Measurements from ENCODE around the gene NACC2. TPM values are rescaled to one million over a fixed set of nuclear protein-coding genes. Genes with fewer than 3 reads are reported as not detected.
"Not testable (repeated sequence)": the region's sequence is repeated elsewhere in the genome, so short reads cannot be mapped to it uniquely, and the experiment has no call there.

The NACC2 gene
- polyA plus RNA-seq, 6 donors from 2014 or later, result 0.04 to 0.11 (median 0.06) TPM; not detected in 2

- H3K36me3 Mint-ChIP-seq, result peaks cover 11 to 36% of the 10 kb centered on the region in 2 donors
These were observed 58.2 kb downstream of the NACC2 start for GRCh38 chr9:136036848-136037247.

GRCh38 chr9:136036050-136036449, 59.0 kb downstream of the NACC2 start:
- Mint-ChIP-seq H3K27ac (no peak overlapping the region), H3K27me3 (peaks cover 18 to 48% (median 20%) of the 10 kb centered on the region in 3 donors), H3K4me3 (no peak overlapping the region), H3K4me1 (no peaks in the 10 kb centered on the region), H3K9me3 (peaks cover 19 to 56% (median 37%) of the 10 kb centered on the region in 7 donors), H3K36me3 (peaks cover 11 to 36% of the 10 kb centered on the region in 2 donors)
- DNase-seq, result no peak
- no peak for ATAC-seq (ENCODE audit: low read depth in 2 of 2)

More at GRCh38 chr9:136036848-136037247, 58.2 kb downstream of the NACC2 start:
- Mint-ChIP-seq H3K27ac (no peak overlapping the region), H3K4me1 (no peaks in the 10 kb centered on the region), H3K4me3 (no peak overlapping the region), H3K27me3 (peaks cover 16 to 43% (median 20%) of the 10 kb centered on the region in 3 donors), H3K9me3 (peaks cover 19 to 56% (median 37%) of the 10 kb centered on the region in 7 donors)
- ATAC-seq (ENCODE audit: low read depth in 2 of 2) (no peak), DNase-seq (no peak)

DNA sequence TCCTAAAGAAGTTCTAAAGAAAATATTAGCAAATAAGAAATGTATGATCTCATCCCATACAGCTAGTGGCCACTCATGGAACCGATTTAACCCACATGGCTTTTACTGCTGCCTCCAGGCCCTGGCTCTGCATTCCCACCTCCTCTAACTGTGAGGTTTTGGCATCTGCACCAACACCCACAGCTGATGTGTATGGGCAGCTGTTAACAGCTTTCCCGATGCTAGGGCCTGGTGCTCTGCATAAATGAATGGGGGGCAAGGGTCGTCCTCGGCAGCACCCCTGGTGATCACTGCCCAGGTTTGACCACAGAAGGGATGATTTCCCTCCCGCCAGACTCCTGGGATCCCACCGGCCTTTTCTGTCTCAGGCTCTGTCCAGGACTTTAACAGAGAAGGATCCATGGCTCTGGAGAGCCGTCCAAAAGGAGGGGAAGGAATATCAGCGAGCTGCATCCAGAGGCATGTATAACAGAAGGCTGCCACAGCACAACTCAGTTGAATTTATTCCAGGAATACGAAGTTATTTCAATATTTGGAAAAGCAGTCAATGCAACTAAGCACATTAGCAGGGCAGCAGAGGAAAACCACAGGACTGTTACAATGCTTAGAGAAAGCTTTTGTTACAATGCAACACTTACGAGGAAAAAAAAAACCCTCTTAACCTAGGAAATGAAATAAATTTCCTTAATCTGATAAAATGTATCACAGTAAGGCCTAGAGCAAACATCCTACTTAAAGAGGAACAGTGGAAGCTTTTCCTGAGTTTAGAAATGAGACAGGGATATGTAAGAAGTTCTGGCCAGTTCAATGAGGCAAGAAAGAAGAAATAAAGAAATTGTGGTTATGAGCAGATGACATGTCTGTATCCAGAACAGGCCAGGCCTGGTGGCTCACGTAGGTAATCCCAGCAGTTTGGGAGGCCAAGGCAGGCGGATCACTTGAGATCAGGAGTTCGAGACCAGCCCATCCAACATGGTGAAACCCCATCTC, 63.1 kb downstream of the NACC2 start:
- peaks cover 14 to 32% (median 23%) of the 10 kb centered on the region in 3 donors for H3K27me3 Mint-ChIP-seq
- H3K4me3 Mint-ChIP-seq, result no peak overlapping the region
- ATAC-seq (ENCODE audit: low read depth in 2 of 2) (no peak), DNase-seq (no peak)
- no peaks in the 10 kb centered on the region for H3K4me1 Mint-ChIP-seq
- peaks cover 5 to 21% of the 10 kb centered on the region in 2 donors for H3K36me3 Mint-ChIP-seq
- no peak overlapping the region for H3K27ac Mint-ChIP-seq
- H3K9me3 Mint-ChIP-seq, result peaks cover 10 to 39% (median 20%) of the 10 kb centered on the region in 7 donors

GRCh38 chr9:136031094-136031493, 64.0 kb downstream of the NACC2 start:
- no peak overlapping the region for H3K4me3 Mint-ChIP-seq
- no peaks in the 10 kb centered on the region for H3K4me1 Mint-ChIP-seq
- peaks cover 14 to 32% (median 23%) of the 10 kb centered on the region in 3 donors for H3K27me3 Mint-ChIP-seq
- DNase-seq (no peak), ATAC-seq (ENCODE audit: low read depth in 2 of 2) (no peak)
- peaks cover 0 to 12% of the 10 kb centered on the region in 2 donors for H3K36me3 Mint-ChIP-seq
- no peak overlapping the region for H3K27ac Mint-ChIP-seq
- peaks cover 6 to 37% (median 13%) of the 10 kb centered on the region in 7 donors for H3K9me3 Mint-ChIP-seq

DNA sequence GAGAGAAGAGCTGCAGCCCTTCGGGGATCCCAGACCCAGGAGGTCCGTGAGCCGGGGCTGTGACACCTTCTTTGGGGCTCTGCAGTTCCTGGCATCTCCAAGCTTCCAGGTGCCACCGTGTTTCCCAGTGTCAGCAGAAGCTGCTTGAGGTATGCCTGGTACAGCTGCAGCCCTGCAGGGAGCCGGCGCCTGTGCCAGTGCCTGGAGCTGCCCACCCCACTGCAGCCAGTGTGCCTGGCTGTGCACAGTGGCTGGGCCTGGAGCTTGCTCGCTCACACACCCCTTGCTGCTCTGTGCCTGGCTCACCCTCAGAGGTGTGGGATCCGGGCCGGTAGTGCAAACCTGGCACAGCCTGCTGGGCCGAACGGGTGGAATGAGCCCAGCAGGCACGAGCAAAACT, 65.5 kb downstream of the NACC2 start:
- Mint-ChIP-seq H3K27me3 (peaks cover 14 to 30% (median 21%) of the 10 kb centered on the region in 3 donors), H3K9me3 (peaks cover 4 to 36% (median 8%) of the 10 kb centered on the region in 7 donors), H3K4me3 (no peak overlapping the region), H3K4me1 (no peaks in the 10 kb centered on the region), H3K36me3 (no peaks in the 10 kb centered on the region), H3K27ac (no peak overlapping the region)
- no peak for DNase-seq
- no peak for ATAC-seq (ENCODE audit: low read depth in 2 of 2)

GRCh38 chr9:136028760-136029470, 66.2 kb downstream of the NACC2 start:
- ATAC-seq (ENCODE audit: low read depth in 2 of 2), result no peak
- Mint-ChIP-seq H3K36me3 (no peaks in the 10 kb centered on the region), H3K27me3 (peaks cover 14 to 30% (median 16%) of the 10 kb centered on the region in 3 donors), H3K4me1 (no peaks in the 10 kb centered on the region), H3K9me3 (peaks cover 4 to 33% (median 11%) of the 10 kb centered on the region in 7 donors), H3K27ac (no peak overlapping the region), H3K4me3 (no peak overlapping the region)
- DNase-seq, result no peak

DNA sequence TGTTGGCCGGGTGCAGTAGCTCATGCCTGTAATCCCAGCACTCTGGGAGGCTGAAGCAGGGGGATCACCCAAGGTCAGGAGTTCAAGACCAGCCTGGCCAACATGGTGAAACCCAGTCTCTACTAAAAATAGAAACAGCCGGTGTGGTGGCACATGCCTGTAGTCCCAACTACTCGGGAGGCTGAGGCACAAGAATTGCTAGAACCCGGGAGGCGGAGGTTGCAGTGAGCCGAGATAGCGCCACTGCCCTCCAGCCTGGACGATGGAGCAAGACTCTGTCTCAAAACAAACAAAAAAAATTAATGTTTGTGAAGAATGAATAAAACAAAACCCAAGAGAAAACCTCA, 68.2 kb downstream of the NACC2 start:
- H3K36me3 Mint-ChIP-seq; ATAC-seq (ENCODE audit: low read depth in 2 of 2); H3K4me1 Mint-ChIP-seq; H3K4me3 Mint-ChIP-seq; DNase-seq: not testable (repeated sequence)
- Mint-ChIP-seq H3K27ac (peak overlapping the region in 1 of 6 donors; percentile 65), H3K27me3 (peaks cover 16 to 25% (median 24%) of the 10 kb centered on the region in 3 donors), H3K9me3 (peaks cover 4 to 33% (median 11%) of the 10 kb centered on the region in 7 donors)

GRCh38 chr9:136026266-136026942, 68.7 kb downstream of the NACC2 start:
- H3K27me3 Mint-ChIP-seq, result peaks cover 16 to 29% (median 23%) of the 10 kb centered on the region in 3 donors
- H3K9me3 Mint-ChIP-seq, result peaks cover 4 to 33% (median 11%) of the 10 kb centered on the region in 7 donors
- ATAC-seq (ENCODE audit: low read depth in 2 of 2) (no peak), DNase-seq (no peak)
- H3K27ac Mint-ChIP-seq, result no peak overlapping the region
- H3K4me3 Mint-ChIP-seq, result no peak overlapping the region
- H3K4me1 Mint-ChIP-seq, result peaks cover 0 to 8% (median 0%) of the 10 kb centered on the region in 3 donors
- H3K36me3 Mint-ChIP-seq, result no peaks in the 10 kb centered on the region

DNA sequence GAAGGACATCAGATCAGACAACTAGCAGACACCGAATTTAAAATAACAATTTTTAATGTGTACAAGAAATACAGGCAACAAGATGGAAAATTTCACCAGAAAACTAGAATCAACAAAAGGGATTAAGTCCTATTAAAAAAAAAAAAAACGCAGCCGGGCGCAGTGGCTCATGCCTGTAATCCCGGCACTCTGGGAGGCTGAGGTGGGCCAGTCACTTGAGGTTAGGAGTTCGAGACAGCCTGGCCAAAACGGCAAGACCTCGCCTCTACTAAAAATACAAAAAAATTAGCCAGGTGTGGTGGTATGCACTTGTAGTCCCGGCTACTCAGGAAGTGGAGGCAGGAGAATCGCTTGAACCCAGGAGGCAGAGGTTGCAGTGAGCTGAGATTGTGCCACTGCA, 69.6 kb downstream of the NACC2 start:
- Mint-ChIP-seq H3K9me3 (peaks cover 4 to 33% (median 11%) of the 10 kb centered on the region in 7 donors), H3K36me3 (no peaks in the 10 kb centered on the region), H3K27me3 (peaks cover 16 to 26% (median 22%) of the 10 kb centered on the region in 3 donors), H3K4me1 (peaks cover 0 to 8% (median 0%) of the 10 kb centered on the region in 3 donors), H3K27ac (no peak overlapping the region), H3K4me3 (no peak overlapping the region)
- no peak for ATAC-seq (ENCODE audit: low read depth in 2 of 2)
- no peak for DNase-seq

DNA sequence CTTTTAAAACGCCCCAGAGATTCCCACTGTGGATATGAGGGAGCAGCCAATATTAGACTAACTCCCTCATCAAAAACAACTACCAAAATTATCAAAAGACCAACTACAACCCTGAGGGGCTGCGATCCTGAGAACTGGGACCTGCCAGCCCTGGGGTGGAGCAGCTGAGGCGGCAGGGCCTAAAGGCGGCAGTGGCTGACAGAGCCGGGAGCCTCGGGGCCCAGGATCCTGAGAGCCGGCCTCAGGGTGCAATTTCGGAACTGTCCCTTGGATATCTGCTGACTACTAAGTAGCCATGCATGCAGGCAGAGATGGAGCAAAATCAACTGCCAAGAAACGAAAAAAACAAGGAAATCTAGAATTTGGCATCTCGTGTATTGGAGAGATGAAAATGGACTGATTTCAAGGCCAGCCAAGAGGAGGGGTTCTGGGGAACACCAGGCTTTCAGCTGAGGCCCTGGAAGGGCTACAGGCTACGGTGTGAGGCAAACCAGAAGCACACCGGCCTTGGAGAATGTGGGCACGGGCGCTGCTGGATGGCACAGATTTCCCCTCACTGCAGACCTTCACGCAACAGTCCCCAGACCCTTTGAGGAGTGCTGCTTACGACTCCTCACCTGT, 70.3 kb downstream of the NACC2 start:
- ATAC-seq (ENCODE audit: low read depth in 2 of 2), result no peak
- H3K4me1 Mint-ChIP-seq, result peaks cover 0 to 8% (median 0%) of the 10 kb centered on the region in 3 donors
- no peak for DNase-seq
- no peaks in the 10 kb centered on the region for H3K36me3 Mint-ChIP-seq
- H3K27ac Mint-ChIP-seq, result no peak overlapping the region
- peaks cover 4 to 33% (median 8%) of the 10 kb centered on the region in 7 donors for H3K9me3 Mint-ChIP-seq
- peaks cover 16 to 26% (median 22%) of the 10 kb centered on the region in 3 donors for H3K27me3 Mint-ChIP-seq
- H3K4me3 Mint-ChIP-seq, result no peak overlapping the region

- DNase-seq, result no peak
- ATAC-seq (ENCODE audit: low read depth in 2 of 2), result no peak
- no peaks in the 10 kb centered on the region for H3K36me3 Mint-ChIP-seq
- H3K27me3 Mint-ChIP-seq, result peaks cover 16 to 26% (median 22%) of the 10 kb centered on the region in 3 donors
- no peak overlapping the region for H3K27ac Mint-ChIP-seq
- peaks cover 0 to 8% (median 0%) of the 10 kb centered on the region in 3 donors for H3K4me1 Mint-ChIP-seq
- peaks cover 3 to 33% (median 8%) of the 10 kb centered on the region in 7 donors for H3K9me3 Mint-ChIP-seq
- no peak overlapping the region for H3K4me3 Mint-ChIP-seq
These were observed 70.8 kb downstream of the NACC2 start for GRCh38 chr9:136024286-136024685.

DNA sequence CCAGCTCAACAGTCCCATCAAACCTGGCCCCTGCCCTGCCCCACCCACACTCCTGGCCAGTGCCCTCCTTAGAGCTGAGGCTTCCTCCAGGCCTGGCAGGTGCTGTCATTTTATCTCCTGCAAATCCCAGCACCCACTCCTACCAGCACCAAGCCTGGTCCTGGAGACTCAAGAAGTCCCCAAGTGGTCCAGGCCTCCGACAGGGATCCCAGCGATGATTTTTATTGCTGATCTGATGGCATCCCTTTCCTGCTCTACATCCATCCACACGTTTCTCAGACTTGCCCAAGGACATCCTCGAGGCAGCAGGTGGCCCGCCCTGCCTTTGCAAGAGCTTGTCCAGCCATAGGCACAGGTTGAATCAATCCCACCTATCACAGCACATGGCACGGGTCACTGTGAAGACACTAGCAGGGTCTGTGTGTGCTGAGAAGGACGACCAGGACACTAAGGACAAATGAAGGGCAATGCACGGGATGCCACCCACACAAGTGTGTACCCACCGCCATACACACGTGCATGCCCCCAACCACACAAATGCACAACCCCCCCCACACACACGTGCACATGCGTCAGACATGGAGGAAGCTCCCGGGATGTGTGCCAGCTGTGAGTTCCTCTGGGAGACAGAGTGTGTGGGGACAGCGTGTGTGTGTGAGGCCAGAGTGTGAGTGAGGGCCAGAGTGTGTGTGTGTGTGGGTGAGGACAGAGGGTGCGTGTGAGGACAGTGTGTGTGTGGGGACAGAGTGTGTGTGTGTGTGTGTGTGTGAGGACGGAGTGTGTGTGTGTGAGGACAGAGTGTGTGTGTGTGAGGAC, 71.5 kb downstream of the NACC2 start:
- Mint-ChIP-seq H3K9me3 (peaks cover 0 to 33% (median 8%) of the 10 kb centered on the region in 7 donors), H3K36me3 (no peaks in the 10 kb centered on the region), H3K4me1 (peaks cover 0 to 8% (median 0%) of the 10 kb centered on the region in 3 donors), H3K4me3 (peak overlapping the region in 2 of 8 donors; percentile 29 to 53), H3K27ac (no peak overlapping the region), H3K27me3 (peaks cover 16 to 26% (median 22%) of the 10 kb centered on the region in 3 donors)
- ATAC-seq (ENCODE audit: low read depth in 2 of 2) (no peak), DNase-seq (no peak)
